Measurements from ENCODE around the gene VSTM5.

DNA sequence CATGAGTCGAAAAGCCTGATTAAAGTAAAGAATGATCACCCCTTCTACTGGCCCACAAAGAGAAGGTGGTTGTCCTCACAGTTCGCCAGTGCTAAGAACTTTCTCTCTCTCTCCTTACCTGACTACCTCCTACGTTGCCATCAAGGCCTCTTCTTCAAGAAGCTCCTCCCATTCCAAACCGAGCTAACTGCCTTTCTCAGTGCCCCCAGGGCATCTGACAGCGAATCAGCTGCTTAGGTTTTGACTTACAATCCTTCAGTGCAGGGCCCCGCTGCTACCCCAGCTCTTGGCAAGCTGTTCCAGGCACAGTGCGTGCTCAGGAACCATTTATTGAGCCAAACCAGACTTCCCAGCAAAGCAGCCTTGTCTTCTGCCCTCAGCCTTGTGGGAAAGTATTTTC is 5.8 kb downstream of the VSTM5 start:
- TF ChIP-seq CTCF (conservative IDR thresholded peaks at IDR 0.05; ENCODE audit: low read depth, low read length) (no peak), EZH2 (IDR thresholded peaks at IDR 0.05; ENCODE audit: borderline replicate concordance, low read depth, low read length, poor library complexity, severe bottlenecking) (no peak)
